ENCODE data around the gene SH2D2A. TPM values are rescaled to one million over a fixed set of nuclear protein-coding genes. Genes with fewer than 3 reads are reported as not detected.
A peak's percentile ranks its signal among the peaks of the same experiment; 100 is the strongest.

Gene SH2D2A
- total RNA-seq, 2 experiments from 2014 or later = 51.6 to 51.8 TPM

GRCh38 chr1:156776942-156777341 lies 39.7 kb downstream of the SH2D2A start:
- no peaks in the 10 kb centered on the region for H3K27me3 Mint-ChIP-seq
- CTCF ChIA-PET = interaction anchor here (1.4 kb wide), 1 partner anchor 115 kb away, joined by 3 read pairs; no protein-coding TSS in a partner anchor
- no peaks in the 10 kb centered on the region for H3K27me3 ChIP-seq (ENCODE audit: control insufficient read depth in 1 of 2, insufficient read depth in 2 of 2, low read length in 2 of 2)
- peaks cover 42% of the 10 kb centered on the region for H3K36me3 Mint-ChIP-seq (ENCODE audit: low read depth)
- no peak for DNase-seq
- no peak overlapping the region for H3K27ac ChIP-seq (ENCODE audit: low read depth in 1 of 2, low read length in 2 of 2)
- no peak overlapping the region for H3K4me3 ChIP-seq (ENCODE audit: low read length)
- peak overlapping the region; percentile 53 for H3K27ac Mint-ChIP-seq
- no peaks in the 10 kb centered on the region for H3K9me3 Mint-ChIP-seq
- no peak for ATAC-seq (ENCODE audit: poor library complexity)
- POLR2A ChIA-PET = no interaction called here
- no peak for TF ChIP-seq CTCF (IDR thresholded peaks at IDR 0.05)
- peaks cover 57% of the 10 kb centered on the region for H3K4me1 Mint-ChIP-seq (ENCODE audit: low read depth)
- intact Hi-C loops (cut with DNase I, micrococcal nuclease) = no loop called here
- peaks cover 31% of the 10 kb centered on the region for H3K36me3 ChIP-seq (ENCODE audit: insufficient read depth, low read length)
- no peak overlapping the region for H3K4me3 Mint-ChIP-seq
- no peaks in the 10 kb centered on the region for H3K9me3 ChIP-seq (ENCODE audit: control insufficient read depth in 1 of 2, insufficient read depth in 1 of 2, low read length in 2 of 2)
- peaks cover 22% of the 10 kb centered on the region for H3K4me1 ChIP-seq (ENCODE audit: insufficient read depth, low read length)

- Histone ChIP-seq H3K36me3 (ENCODE audit: insufficient read depth, low read length) (peaks cover 30% of the 10 kb centered on the region), H3K27me3 (ENCODE audit: control insufficient read depth in 1 of 2, insufficient read depth in 2 of 2, low read length in 2 of 2) (no peaks in the 10 kb centered on the region), H3K4me1 (ENCODE audit: insufficient read depth, low read length) (peaks cover 31% of the 10 kb centered on the region), H3K9me3 (ENCODE audit: control insufficient read depth in 1 of 2, insufficient read depth in 1 of 2, low read length in 2 of 2) (no peaks in the 10 kb centered on the region), H3K27ac (ENCODE audit: low read depth in 1 of 2, low read length in 2 of 2) (no peak overlapping the region), H3K4me3 (ENCODE audit: low read length) (no peak overlapping the region)
- no peak for DNase-seq
- intact Hi-C loops (cut with DNase I, micrococcal nuclease) = no loop called here
- Mint-ChIP-seq H3K27ac (peak overlapping the region; percentile 53), H3K36me3 (ENCODE audit: low read depth) (peaks cover 38% of the 10 kb centered on the region), H3K9me3 (no peaks in the 10 kb centered on the region), H3K27me3 (no peaks in the 10 kb centered on the region), H3K4me1 (ENCODE audit: low read depth) (peaks cover 59% of the 10 kb centered on the region), H3K4me3 (no peak overlapping the region)
- ChIA-PET POLR2A (no interaction called here), CTCF (interaction anchor here (0.7 to 1.0 kb wide), 2 partner anchors 84 to 319 kb away, joined by 3 read pairs; no protein-coding TSS in a partner anchor)
- TF ChIP-seq CTCF (IDR thresholded peaks at IDR 0.05) = no peak
- no peak for ATAC-seq (ENCODE audit: poor library complexity)
Measured at GRCh38 chr1:156775799-156776198, 40.8 kb downstream of the SH2D2A start.

GRCh38 chr1:156773607-156774006 lies 43.0 kb downstream of the SH2D2A start:
- Mint-ChIP-seq H3K4me1 (ENCODE audit: low read depth) (peaks cover 74% of the 10 kb centered on the region), H3K27me3 (no peaks in the 10 kb centered on the region), H3K36me3 (ENCODE audit: low read depth) (peaks cover 48% of the 10 kb centered on the region), H3K4me3 (peak overlapping the region; percentile 6), H3K27ac (no peak overlapping the region), H3K9me3 (no peaks in the 10 kb centered on the region)
- ChIA-PET POLR2A (no interaction called here), CTCF (interaction anchor here (1.5 kb wide), 1 partner anchor 48 kb away, joined by 11 read pairs; no protein-coding TSS in a partner anchor)
- TF ChIP-seq CTCF (IDR thresholded peaks at IDR 0.05) = no peak
- H3K4me3 ChIP-seq (ENCODE audit: low read length) = no peak overlapping the region
- no peaks in the 10 kb centered on the region for H3K27me3 ChIP-seq (ENCODE audit: control insufficient read depth in 1 of 2, insufficient read depth in 2 of 2, low read length in 2 of 2)
- H3K36me3 ChIP-seq (ENCODE audit: insufficient read depth, low read length) = peaks cover 35% of the 10 kb centered on the region
- H3K27ac ChIP-seq (ENCODE audit: low read depth in 1 of 2, low read length in 2 of 2) = no peak overlapping the region
- DNase-seq (peak in 2 of 14 experiments; percentile 19 to 28), ATAC-seq (ENCODE audit: poor library complexity) (peak; percentile 63)
- peaks cover 44% of the 10 kb centered on the region for H3K4me1 ChIP-seq (ENCODE audit: insufficient read depth, low read length)
- H3K9me3 ChIP-seq (ENCODE audit: control insufficient read depth in 1 of 2, insufficient read depth in 1 of 2, low read length in 2 of 2) = no peaks in the 10 kb centered on the region
- intact Hi-C loops (cut with DNase I, micrococcal nuclease) = loop anchor here in 1 of 2 experiments (5.0 kb wide), 1 partner anchor 39 kb away; no protein-coding TSS in a partner anchor

Measured in CD4-positive, alpha-beta T cell (primary cell).